CD4-positive, CD25-positive, alpha-beta regulatory T cell (primary cell): ENCODE measurements around the gene UBASH3B. TPM values are rescaled to one million over a fixed set of nuclear protein-coding genes. Genes with fewer than 3 reads are reported as not detected.
A peak's percentile ranks its signal among the peaks of the same experiment; 100 is the strongest.

Source experiments
- ATAC-seq, 2 donors: fragments of 150-1000 bp; cut with Tn5 transposase; one replicate each; pipeline ENCODE4 v1.10.0; 2021; ENCODE audit warnings: low read depth in 2 of 2, moderate number of reproducible peaks in 2 of 2, moderate library complexity in 1 of 2
- DNase-seq, 3 donors: peaks; one replicate each; pipeline versions ENCODE4 v3.0.0 to v3.0.0-alpha.2; 2012 to 2022; ENCODE audit warnings: mixed read lengths in 1 of 3
- H3K27ac ChIP-seq: one replicate; pipeline ENCODE4 v1.7.0; 2013; ENCODE audit warnings: mild to moderate bottlenecking, low read length; ENCODE audit not compliant: insufficient read depth, poor library complexity, severe bottlenecking
- H3K27me3 ChIP-seq: one replicate; pipeline ENCODE4 v1.7.0; 2013; ENCODE audit warnings: low read length; ENCODE audit not compliant: control insufficient read depth, insufficient read depth
- H3K36me3 ChIP-seq: one replicate; pipeline ENCODE4 v1.7.0; 2013; ENCODE audit warnings: mild to moderate bottlenecking, low read length, moderate library complexity; ENCODE audit not compliant: control insufficient read depth, insufficient read depth
- H3K4me1 ChIP-seq: 2 replicates; pipeline ENCODE4 v1.7.0; 2013; ENCODE audit warnings: mild to moderate bottlenecking, low read length; ENCODE audit not compliant: insufficient read depth, control insufficient read depth, poor library complexity, severe bottlenecking
- H3K4me3 ChIP-seq: one replicate; pipeline ENCODE4 v1.7.0; 2013; ENCODE audit warnings: low read depth, mild to moderate bottlenecking, low read length, moderate library complexity
- H3K9me3 ChIP-seq, 2 experiments: 1 replicate in 1 of 2; 2 replicates in 1 of 2; pipeline ENCODE4 v1.7.0; 2013; ENCODE audit warnings: low read length in 2 of 2, mild to moderate bottlenecking in 1 of 2, moderate library complexity in 1 of 2; ENCODE audit not compliant: control insufficient read depth in 2 of 2
- H3K27ac Mint-ChIP-seq, 3 donors: one replicate each; pipeline ENCODE4 v1.8.0; 2020 to 2022; ENCODE audit warnings: mild to moderate bottlenecking in 3 of 3, mixed read lengths in 3 of 3, moderate library complexity in 2 of 3
- H3K27me3 Mint-ChIP-seq: one replicate; pipeline ENCODE4 v1.8.0; 2022; ENCODE audit warnings: mild to moderate bottlenecking, mixed read lengths
- H3K36me3 Mint-ChIP-seq: one replicate; pipeline ENCODE4 v1.8.0; 2020; ENCODE audit warnings: mixed read lengths
- H3K4me1 Mint-ChIP-seq, 4 donors: one replicate each; pipeline ENCODE4 v1.8.0; 2020 to 2022; ENCODE audit warnings: mixed read lengths in 4 of 4, mild to moderate bottlenecking in 1 of 4
- H3K4me3 Mint-ChIP-seq, 4 donors: one replicate each; pipeline ENCODE4 v1.8.0; 2020 to 2022; ENCODE audit warnings: mild to moderate bottlenecking in 4 of 4, mixed read lengths in 4 of 4, moderate library complexity in 3 of 4
- H3K9me3 Mint-ChIP-seq, 7 donors: one replicate each; pipeline ENCODE4 v1.8.0; 2020 to 2022; ENCODE audit warnings: mixed read lengths in 7 of 7, mild to moderate bottlenecking in 3 of 7, moderate library complexity in 2 of 7
- polyA plus RNA-seq, 4 donors: library from polyadenylated mRNA; unstranded; fragments of 300-500 nt; fragmentation: Illumina TruSeq; gene quantifications; one replicate each; pipeline ENCODE4 v1.2.3, GENCODE V29; 2021
- total RNA-seq: library from RNA; stranded (reverse); gene quantifications from one replicate; pipeline ENCODE4 v1.2.3, GENCODE V29; 2022

The UBASH3B gene
- total and polyA plus RNA-seq, 5 donors from 2014 or later = 14.2 to 57.6 (median 19.1) TPM

DNA sequence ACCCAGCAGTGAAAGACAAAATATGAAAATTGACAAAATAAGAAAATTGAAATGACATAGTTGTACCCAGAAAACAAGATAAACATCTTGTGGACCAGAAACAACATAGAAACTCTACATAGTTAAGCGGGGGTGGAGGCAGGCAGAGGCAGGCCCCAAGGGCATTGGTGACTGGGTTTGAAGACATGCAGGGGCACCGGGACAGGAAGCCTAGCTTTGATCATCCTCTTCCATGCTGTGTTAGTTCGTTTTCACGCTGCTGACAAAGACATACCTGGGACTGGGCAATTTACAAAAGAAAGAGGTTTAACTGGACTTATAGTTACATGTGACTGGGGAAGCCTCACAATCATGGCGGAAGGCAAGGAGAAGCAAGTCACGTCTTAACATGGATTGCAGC, 149.3 kb downstream of the UBASH3B start:
- Histone ChIP-seq H3K27ac (no peak overlapping the region), H3K9me3 (no peaks in the 10 kb centered on the region), H3K4me1 (no peaks in the 10 kb centered on the region), H3K27me3 (no peaks in the 10 kb centered on the region), H3K4me3 (no peak overlapping the region), H3K36me3 (peaks cover 60% of the 10 kb centered on the region)
- H3K27ac Mint-ChIP-seq = peak overlapping the region in 1 of 3 donors; percentile 50
- peaks cover 0 to 12% (median 8%) of the 10 kb centered on the region in 4 donors for H3K4me1 Mint-ChIP-seq
- no peaks in the 10 kb centered on the region for H3K9me3 Mint-ChIP-seq
- H3K36me3 Mint-ChIP-seq = peaks cover 77% of the 10 kb centered on the region
- no peaks in the 10 kb centered on the region for H3K27me3 Mint-ChIP-seq
- no peak overlapping the region for H3K4me3 Mint-ChIP-seq
- no peak for DNase-seq
- no peak for ATAC-seq

- Mint-ChIP-seq H3K9me3 (no peaks in the 10 kb centered on the region), H3K27ac (peak overlapping the region; percentile 26 to 65 (median 62)), H3K4me1 (peaks cover 4 to 24% (median 12%) of the 10 kb centered on the region in 4 donors), H3K27me3 (no peaks in the 10 kb centered on the region), H3K36me3 (peaks cover 75% of the 10 kb centered on the region), H3K4me3 (no peak overlapping the region)
- Histone ChIP-seq H3K27me3 (no peaks in the 10 kb centered on the region), H3K27ac (no peak overlapping the region), H3K4me3 (no peak overlapping the region), H3K4me1 (no peaks in the 10 kb centered on the region), H3K9me3 (no peaks in the 10 kb centered on the region), H3K36me3 (peaks cover 60% of the 10 kb centered on the region)
- ATAC-seq (no peak), DNase-seq (no peak)
Measured at GRCh38 chr11:122807731-122808477, 152.4 kb downstream of the UBASH3B start.

GRCh38 chr11:122808478-122808869, 153.0 kb downstream of the UBASH3B start:
- no peak overlapping the region for H3K4me3 Mint-ChIP-seq
- Histone ChIP-seq H3K27me3 (no peaks in the 10 kb centered on the region), H3K27ac (no peak overlapping the region), H3K9me3 (no peaks in the 10 kb centered on the region), H3K4me3 (no peak overlapping the region), H3K4me1 (no peaks in the 10 kb centered on the region), H3K36me3 (peaks cover 57% of the 10 kb centered on the region)
- H3K27me3 Mint-ChIP-seq = no peaks in the 10 kb centered on the region
- peaks cover 72% of the 10 kb centered on the region for H3K36me3 Mint-ChIP-seq
- no peak for DNase-seq
- H3K4me1 Mint-ChIP-seq = peaks cover 4 to 26% (median 12%) of the 10 kb centered on the region in 4 donors
- H3K9me3 Mint-ChIP-seq = no peaks in the 10 kb centered on the region
- no peak for ATAC-seq
- peak overlapping the region; percentile 26 to 65 (median 62) for H3K27ac Mint-ChIP-seq

- no peaks in the 10 kb centered on the region for H3K4me1 ChIP-seq
- Mint-ChIP-seq H3K27ac (peak overlapping the region in 1 of 3 donors; percentile 72), H3K4me1 (peaks cover 7 to 26% (median 14%) of the 10 kb centered on the region in 4 donors), H3K27me3 (no peaks in the 10 kb centered on the region), H3K4me3 (no peak overlapping the region), H3K9me3 (no peaks in the 10 kb centered on the region), H3K36me3 (peaks cover 58% of the 10 kb centered on the region)
- ATAC-seq = no peak
- H3K4me3 ChIP-seq = no peak overlapping the region
- no peak for DNase-seq
- H3K27ac ChIP-seq = no peak overlapping the region
- H3K9me3 ChIP-seq = no peaks in the 10 kb centered on the region
- no peaks in the 10 kb centered on the region for H3K27me3 ChIP-seq
- peaks cover 54% of the 10 kb centered on the region for H3K36me3 ChIP-seq
Measured at GRCh38 chr11:122809866-122810265, 154.3 kb downstream of the UBASH3B start.

GRCh38 chr11:122811721-122812120, 156.2 kb downstream of the UBASH3B start:
- Histone ChIP-seq H3K9me3 (no peaks in the 10 kb centered on the region), H3K36me3 (peaks cover 43% of the 10 kb centered on the region), H3K27ac (no peak overlapping the region), H3K4me3 (no peak overlapping the region), H3K27me3 (no peaks in the 10 kb centered on the region), H3K4me1 (no peaks in the 10 kb centered on the region)
- Mint-ChIP-seq H3K27me3 (no peaks in the 10 kb centered on the region), H3K36me3 (peaks cover 46% of the 10 kb centered on the region), H3K27ac (no peak overlapping the region), H3K4me3 (no peak overlapping the region), H3K9me3 (no peaks in the 10 kb centered on the region), H3K4me1 (peaks cover 7 to 26% (median 13%) of the 10 kb centered on the region in 4 donors)
- DNase-seq (no peak), ATAC-seq (no peak)

DNA sequence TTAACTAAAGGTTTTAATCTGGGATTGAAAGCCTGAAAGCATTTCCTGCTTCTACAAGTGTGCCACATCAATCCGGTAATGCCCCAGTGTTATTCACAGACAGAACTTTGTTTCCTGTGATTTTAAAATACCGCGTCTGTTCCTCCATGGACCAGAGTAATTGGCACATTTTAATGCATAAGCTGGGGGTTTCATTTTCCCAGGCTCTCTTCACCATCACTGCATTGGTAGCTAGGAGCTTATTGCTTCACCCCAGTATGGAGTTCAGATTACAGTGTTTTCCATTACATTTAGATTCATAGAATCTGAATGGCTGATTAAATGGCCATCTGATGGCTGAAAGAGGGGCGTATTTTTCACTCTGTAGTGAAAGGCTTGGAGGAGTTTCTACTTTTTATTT, 157.1 kb downstream of the UBASH3B start:
- no peaks in the 10 kb centered on the region for H3K9me3 Mint-ChIP-seq
- Histone ChIP-seq H3K9me3 (no peaks in the 10 kb centered on the region), H3K36me3 (peaks cover 40% of the 10 kb centered on the region), H3K4me3 (no peak overlapping the region), H3K27me3 (no peaks in the 10 kb centered on the region), H3K4me1 (no peaks in the 10 kb centered on the region), H3K27ac (no peak overlapping the region)
- DNase-seq = no peak
- ATAC-seq = no peak
- H3K27ac Mint-ChIP-seq = no peak overlapping the region
- H3K27me3 Mint-ChIP-seq = no peaks in the 10 kb centered on the region
- peaks cover 7 to 26% (median 11%) of the 10 kb centered on the region in 4 donors for H3K4me1 Mint-ChIP-seq
- H3K4me3 Mint-ChIP-seq = no peak overlapping the region
- H3K36me3 Mint-ChIP-seq = peaks cover 41% of the 10 kb centered on the region

DNA sequence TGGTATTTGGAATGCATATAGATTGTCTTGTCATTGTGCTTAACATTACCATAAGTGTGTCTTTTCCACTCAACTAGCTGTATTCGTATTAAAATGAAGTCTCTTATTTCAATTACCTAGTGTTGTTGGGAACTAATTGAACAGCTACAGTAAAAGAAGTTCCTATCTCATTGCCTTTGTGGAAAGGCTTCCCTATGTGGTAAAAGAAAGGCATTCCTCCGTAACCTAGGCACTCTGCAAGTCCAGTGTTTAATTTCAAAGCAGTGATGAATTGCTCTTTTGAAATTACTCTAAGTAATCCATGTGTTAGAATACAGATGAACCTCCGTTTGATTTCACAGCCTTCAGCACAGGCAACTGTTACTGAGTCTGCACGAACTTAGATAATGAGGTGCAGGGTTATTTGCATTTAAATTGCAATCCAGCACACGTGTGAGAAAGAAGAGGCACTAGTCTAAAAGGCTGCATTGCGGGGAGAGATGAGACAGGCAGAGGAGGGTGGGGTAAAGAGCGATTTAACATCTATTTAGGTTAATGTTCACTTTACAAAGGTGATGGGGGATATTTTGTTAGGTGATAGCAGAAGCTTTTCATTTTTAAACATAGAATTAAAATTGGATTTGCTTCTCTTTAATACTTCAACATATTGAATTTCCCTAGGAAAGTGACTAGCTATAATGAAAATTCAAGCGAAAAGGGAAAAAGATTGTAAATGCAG, 157.8 kb downstream of the UBASH3B start:
- peaks cover 34% of the 10 kb centered on the region for H3K36me3 ChIP-seq
- H3K4me3 Mint-ChIP-seq = no peak overlapping the region
- H3K27ac ChIP-seq = no peak overlapping the region
- no peak overlapping the region for H3K4me3 ChIP-seq
- DNase-seq (no peak), ATAC-seq (no peak)
- peaks cover 34% of the 10 kb centered on the region for H3K36me3 Mint-ChIP-seq
- H3K27me3 ChIP-seq = no peaks in the 10 kb centered on the region
- peaks cover 0 to 2% (median 0%) of the 10 kb centered on the region in 7 donors for H3K9me3 Mint-ChIP-seq
- peaks cover 3 to 21% (median 8%) of the 10 kb centered on the region in 4 donors for H3K4me1 Mint-ChIP-seq
- H3K4me1 ChIP-seq = no peaks in the 10 kb centered on the region
- no peaks in the 10 kb centered on the region for H3K27me3 Mint-ChIP-seq
- no peak overlapping the region for H3K27ac Mint-ChIP-seq
- no peaks in the 10 kb centered on the region for H3K9me3 ChIP-seq
